ENCODE results near the gene MED12L.
A peak's percentile ranks its signal among the peaks of the same experiment; 100 is the strongest.

Gene MED12L

DNA sequence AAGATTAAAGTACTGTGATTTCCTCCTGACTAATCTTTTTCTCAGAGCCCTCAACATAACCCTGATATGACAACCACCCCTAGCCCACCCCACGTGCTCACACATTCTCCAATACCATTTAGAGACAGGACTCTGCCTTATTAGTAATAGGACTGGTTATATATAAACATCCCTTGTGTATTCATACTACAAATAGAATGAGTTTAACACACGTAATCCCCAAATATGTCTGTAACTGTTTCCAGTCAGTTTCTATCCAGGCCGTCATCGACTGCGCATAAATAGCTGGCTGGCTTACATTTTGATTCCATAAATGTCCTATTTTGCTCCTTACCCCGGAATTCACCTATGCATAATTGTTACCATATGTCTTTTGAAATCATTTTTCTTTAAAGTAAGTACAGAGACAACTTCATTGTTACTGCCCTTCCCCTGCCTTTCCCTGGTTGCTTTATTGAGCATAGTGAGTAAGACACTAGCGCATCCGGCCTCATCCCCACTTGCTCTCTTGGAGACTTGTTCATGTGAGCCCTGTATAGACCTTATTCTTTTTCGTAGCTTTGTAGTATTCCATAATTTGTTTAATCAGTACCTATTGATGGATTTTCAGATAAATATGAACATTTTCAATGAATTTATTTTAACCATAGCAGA, 196.3 kb downstream of the MED12L start:
- Histone ChIP-seq H3K27me3 (ENCODE audit: insufficient read depth, low read depth, severe bottlenecking) (no peaks in the 10 kb centered on the region), H3K4me3 (ENCODE audit: low read depth, low read length) (no peak overlapping the region), H3K9me3 (ENCODE audit: severe bottlenecking) (no peaks in the 10 kb centered on the region), H3K36me3 (no peaks in the 10 kb centered on the region), H3K27ac (no peak overlapping the region)
- no peak for DNase-seq
- TF ChIP-seq, protein P1, sequence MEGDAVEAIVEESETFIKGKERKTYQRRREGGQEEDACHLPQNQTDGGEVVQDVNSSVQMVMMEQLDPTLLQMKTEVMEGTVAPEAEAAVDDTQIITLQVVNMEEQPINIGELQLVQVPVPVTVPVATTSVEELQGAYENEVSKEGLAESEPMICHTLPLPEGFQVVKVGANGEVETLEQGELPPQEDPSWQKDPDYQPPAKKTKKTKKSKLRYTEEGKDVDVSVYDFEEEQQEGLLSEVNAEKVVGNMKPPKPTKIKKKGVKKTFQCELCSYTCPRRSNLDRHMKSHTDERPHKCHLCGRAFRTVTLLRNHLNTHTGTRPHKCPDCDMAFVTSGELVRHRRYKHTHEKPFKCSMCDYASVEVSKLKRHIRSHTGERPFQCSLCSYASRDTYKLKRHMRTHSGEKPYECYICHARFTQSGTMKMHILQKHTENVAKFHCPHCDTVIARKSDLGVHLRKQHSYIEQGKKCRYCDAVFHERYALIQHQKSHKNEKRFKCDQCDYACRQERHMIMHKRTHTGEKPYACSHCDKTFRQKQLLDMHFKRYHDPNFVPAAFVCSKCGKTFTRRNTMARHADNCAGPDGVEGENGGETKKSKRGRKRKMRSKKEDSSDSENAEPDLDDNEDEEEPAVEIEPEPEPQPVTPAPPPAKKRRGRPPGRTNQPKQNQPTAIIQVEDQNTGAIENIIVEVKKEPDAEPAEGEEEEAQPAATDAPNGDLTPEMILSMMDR (IDR thresholded peaks at IDR 0.05; ENCODE audit: low read depth, low read length) = no peak

DNA sequence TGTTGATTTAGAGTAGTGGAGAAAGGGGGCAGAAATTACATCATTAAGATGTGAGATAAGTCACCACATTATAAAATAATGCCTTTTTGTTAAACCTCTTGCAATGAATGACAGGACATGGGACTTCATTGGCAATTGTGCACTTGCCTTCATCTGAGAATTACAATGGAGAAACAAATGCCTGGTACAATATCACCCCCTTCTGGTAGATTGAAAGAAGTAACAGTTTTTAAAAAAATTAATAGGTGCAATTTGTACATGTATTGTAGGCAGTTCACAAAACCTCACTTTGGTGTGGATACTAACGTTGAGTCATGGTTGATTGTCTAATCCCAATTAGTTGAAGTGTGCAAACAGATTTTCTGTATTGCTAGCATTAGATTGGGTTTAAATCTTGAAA, 197.5 kb downstream of the MED12L start:
- H3K27me3 ChIP-seq (ENCODE audit: insufficient read depth, low read depth, severe bottlenecking) = no peaks in the 10 kb centered on the region
- no peaks in the 10 kb centered on the region for H3K36me3 ChIP-seq
- TF ChIP-seq, protein P1 (IDR thresholded peaks at IDR 0.05; ENCODE audit: low read depth, low read length) = 0 out of 2 replicates have a peak, but pooled peaks have one; percentile 16
- H3K9me3 ChIP-seq (ENCODE audit: severe bottlenecking) = no peaks in the 10 kb centered on the region
- H3K27ac ChIP-seq = no peak overlapping the region
- no peak overlapping the region for H3K4me3 ChIP-seq (ENCODE audit: low read depth, low read length)
- DNase-seq = no peak

DNA sequence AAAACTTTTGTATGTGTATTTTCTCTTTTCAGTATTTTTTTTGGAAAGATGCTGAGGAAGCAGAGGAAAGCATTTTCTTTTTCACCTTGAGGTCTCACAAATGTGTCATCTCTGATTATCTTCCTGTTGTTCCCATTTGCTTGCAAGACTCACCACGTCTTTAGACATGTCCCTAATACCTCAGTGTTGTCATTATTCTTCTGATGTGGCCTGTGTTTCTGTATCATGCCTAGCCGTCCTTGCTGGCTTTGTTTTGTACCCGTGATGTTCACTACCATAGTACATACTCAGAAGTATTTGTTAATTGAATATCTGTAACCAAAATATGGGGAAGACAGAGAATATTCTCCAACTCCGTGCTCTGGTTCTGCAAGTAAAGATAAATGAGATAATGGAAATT, 197.9 kb downstream of the MED12L start:
- no peak overlapping the region for H3K4me3 ChIP-seq (ENCODE audit: low read depth, low read length)
- no peaks in the 10 kb centered on the region for H3K36me3 ChIP-seq
- H3K27ac ChIP-seq = no peak overlapping the region
- no peak for DNase-seq
- no peaks in the 10 kb centered on the region for H3K27me3 ChIP-seq (ENCODE audit: insufficient read depth, low read depth, severe bottlenecking)
- no peaks in the 10 kb centered on the region for H3K9me3 ChIP-seq (ENCODE audit: severe bottlenecking)
- TF ChIP-seq, protein P1 (IDR thresholded peaks at IDR 0.05; ENCODE audit: low read depth, low read length) = no peak

DNA sequence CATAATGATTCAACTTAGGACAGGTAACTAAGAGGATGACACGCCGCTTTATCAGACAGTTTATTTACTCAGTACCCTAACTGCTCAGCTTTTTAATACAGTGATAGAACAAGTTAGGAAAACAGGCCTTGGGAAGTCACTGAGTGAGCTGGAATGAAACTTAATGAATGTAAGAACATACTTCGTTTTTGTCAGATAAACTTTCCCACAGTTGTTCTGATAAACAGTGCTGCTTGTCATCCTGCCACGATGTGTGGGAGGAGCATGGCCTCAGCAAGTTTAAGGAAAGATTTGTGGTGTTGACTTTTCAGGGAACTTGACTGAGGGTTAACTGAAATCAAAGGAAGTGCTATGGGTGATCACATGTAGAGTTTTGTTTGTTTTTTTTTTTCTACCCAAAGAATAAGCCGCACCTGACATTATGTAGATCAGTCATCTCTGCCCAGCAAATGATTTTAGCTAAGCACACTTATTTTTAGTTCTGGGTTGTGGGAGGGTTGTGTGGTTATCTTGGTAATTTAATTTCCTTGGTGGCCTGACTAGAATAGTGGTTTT, 198.5 kb downstream of the MED12L start:
- no peaks in the 10 kb centered on the region for H3K27me3 ChIP-seq (ENCODE audit: insufficient read depth, low read depth, severe bottlenecking)
- no peak overlapping the region for H3K4me3 ChIP-seq (ENCODE audit: low read depth, low read length)
- H3K9me3 ChIP-seq (ENCODE audit: severe bottlenecking) = no peaks in the 10 kb centered on the region
- H3K27ac ChIP-seq = no peak overlapping the region
- TF ChIP-seq, protein P1 (IDR thresholded peaks at IDR 0.05; ENCODE audit: low read depth, low read length) = no peak
- H3K36me3 ChIP-seq = no peaks in the 10 kb centered on the region
- DNase-seq = no peak

DNA sequence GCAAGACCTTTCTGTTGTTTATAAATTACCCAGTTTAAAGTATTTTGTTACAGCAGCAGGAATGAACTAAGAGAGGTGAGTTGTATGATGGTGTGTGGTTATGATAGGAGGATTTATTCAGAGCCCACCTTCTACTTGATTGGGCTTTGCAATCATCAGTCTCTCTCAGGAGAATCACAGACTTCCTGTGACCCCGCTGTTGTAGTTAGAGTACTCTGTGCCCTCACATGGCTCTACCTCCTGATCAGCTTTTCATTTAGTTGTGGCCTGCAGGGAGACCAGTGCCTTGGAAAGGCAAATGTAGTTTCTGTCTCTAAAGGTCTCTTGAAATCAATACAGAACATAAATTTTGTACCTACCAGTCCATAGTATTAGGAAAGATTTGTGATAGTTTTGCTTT, 200.5 kb downstream of the MED12L start:
- Histone ChIP-seq H3K4me3 (ENCODE audit: low read depth, low read length) (no peak overlapping the region), H3K36me3 (no peaks in the 10 kb centered on the region), H3K27ac (no peak overlapping the region), H3K27me3 (ENCODE audit: insufficient read depth, low read depth, severe bottlenecking) (no peaks in the 10 kb centered on the region), H3K9me3 (ENCODE audit: severe bottlenecking) (no peaks in the 10 kb centered on the region)
- TF ChIP-seq, protein P1 (IDR thresholded peaks at IDR 0.05; ENCODE audit: low read depth, low read length) = no peak
- no peak for DNase-seq

DNA sequence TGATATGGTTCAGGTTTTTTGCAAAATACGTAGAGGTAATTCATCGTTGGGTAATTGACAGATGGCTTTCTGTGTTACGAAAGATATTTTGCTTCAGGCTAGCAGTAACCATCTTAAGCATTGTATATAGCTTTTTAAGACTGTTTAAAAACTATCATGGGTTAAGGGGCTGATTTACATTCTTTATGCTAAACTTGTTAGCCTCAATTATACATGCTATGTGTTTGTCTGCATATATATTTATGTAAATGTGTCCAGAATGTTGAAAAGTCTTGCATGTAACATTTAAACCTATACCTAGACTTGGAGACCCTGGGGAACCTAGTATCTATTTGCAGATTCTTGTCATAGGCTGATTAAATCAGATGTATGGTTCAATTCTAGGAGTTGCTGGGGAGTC, 204.0 kb downstream of the MED12L start:
- no peak for DNase-seq
- H3K27me3 ChIP-seq (ENCODE audit: insufficient read depth, low read depth, severe bottlenecking) = no peaks in the 10 kb centered on the region
- TF ChIP-seq, protein P1 (IDR thresholded peaks at IDR 0.05; ENCODE audit: low read depth, low read length) = no peak

More for the DNA sequence above, 204.0 kb downstream of the MED12L start:
- Histone ChIP-seq H3K36me3 (no peaks in the 10 kb centered on the region), H3K27ac (no peak overlapping the region), H3K4me3 (ENCODE audit: low read depth, low read length) (no peak overlapping the region), H3K9me3 (ENCODE audit: severe bottlenecking) (no peaks in the 10 kb centered on the region)

Data from WERI-Rb-1 (cell line).